HCEC 1CT (cell line): ENCODE measurements around the gene MUSK.

ENCODE experiments used
- DNase-seq: peaks from one replicate; pipeline ENCODE4 v3.0.0-alpha.2; 2017

MUSK gene

GRCh38 chr9:110668570-110669167 lies at the start of gene MUSK:
Gene MUSK (plus strand): TSS chr9:110668791. CDS start chr9:110668905, 114 bp downstream.
- DNase-seq: peak; percentile 54

GRCh38 chr9:110619831-110620230 lies 48.8 kb upstream of the MUSK start:
- DNase-seq: peak; percentile 61

- DNase-seq: no peak
Measured at GRCh38 chr9:110620726-110621125, 47.9 kb upstream of the MUSK start.

GRCh38 chr9:110622368-110622767 lies 46.2 kb upstream of the MUSK start:
- DNase-seq: no peak

- DNase-seq: peak; percentile 64
Measured at GRCh38 chr9:110623462-110624025, 45.0 kb upstream of the MUSK start.

GRCh38 chr9:110626101-110626829 lies 42.3 kb upstream of the MUSK start:
- peak; percentile 98 for DNase-seq

- no peak for DNase-seq
Measured at GRCh38 chr9:110635589-110635988, 33.0 kb upstream of the MUSK start.

- DNase-seq: peak; percentile 59
Measured at GRCh38 chr9:110638381-110638954, 30.1 kb upstream of the MUSK start.

- DNase-seq: no peak
Measured at GRCh38 chr9:110640736-110641135, 27.9 kb upstream of the MUSK start.

GRCh38 chr9:110641293-110641692 lies 27.3 kb upstream of the MUSK start:
- DNase-seq: peak; percentile 51

- DNase-seq: no peak
Measured at GRCh38 chr9:110648696-110649095, 19.9 kb upstream of the MUSK start.

GRCh38 chr9:110650261-110650660 lies 18.3 kb upstream of the MUSK start:
- DNase-seq: peak; percentile 97

GRCh38 chr9:110650991-110651411 lies 17.6 kb upstream of the MUSK start:
- peak; percentile 98 for DNase-seq

- peak; percentile 93 for DNase-seq
Measured at GRCh38 chr9:110655754-110656641, 12.6 kb upstream of the MUSK start.

GRCh38 chr9:110659891-110660541 lies 8.6 kb upstream of the MUSK start:
- peak; percentile 88 for DNase-seq

GRCh38 chr9:110669433-110669832 lies 842 bp downstream of the MUSK start:
- peak; percentile 62 for DNase-seq

- DNase-seq: no peak
Measured at GRCh38 chr9:110671849-110672248, 3.3 kb downstream of the MUSK start.

GRCh38 chr9:110672873-110673510 lies 4.4 kb downstream of the MUSK start:
- no peak for DNase-seq

GRCh38 chr9:110687497-110687896 lies 18.9 kb downstream of the MUSK start:
- no peak for DNase-seq

- DNase-seq: no peak
Measured at GRCh38 chr9:110688329-110688728, 19.7 kb downstream of the MUSK start.

- no peak for DNase-seq
Measured at GRCh38 chr9:110691002-110691549, 22.5 kb downstream of the MUSK start.
